ENCODE data around the gene ACMSD. TPM values are rescaled to one million over a fixed set of nuclear protein-coding genes. Genes with fewer than 3 reads are reported as not detected.
A peak's percentile ranks its signal among the peaks of the same experiment; 100 is the strongest.
"Not testable (repeated sequence)": the region's sequence is repeated elsewhere in the genome, so short reads cannot be mapped to it uniquely, and the experiment has no call there.

Gene ACMSD
- total and polyA plus RNA-seq, 7 experiments from 2014 or later = not detected

DNA sequence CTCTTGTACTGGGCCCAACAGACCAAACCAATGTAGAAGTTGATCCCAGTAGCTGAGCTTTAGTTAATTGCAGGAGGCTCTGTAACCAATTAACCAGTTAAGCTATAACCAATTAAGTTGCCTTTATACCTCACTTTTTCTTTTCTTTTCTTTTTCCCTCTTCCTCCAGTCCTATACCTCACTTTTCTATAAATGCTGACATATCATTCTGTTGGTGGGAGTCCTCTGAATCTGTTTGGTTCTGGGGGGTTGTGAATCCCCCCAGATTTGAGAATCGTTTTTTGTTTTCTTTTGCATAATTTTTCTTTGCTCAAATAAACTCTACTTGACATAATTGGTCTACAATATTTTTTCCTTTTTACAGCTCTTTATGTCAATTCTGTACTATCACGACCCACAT, 38.1 kb upstream of the ACMSD start:
- Mint-ChIP-seq H3K9me3 (peaks cover under 1 to 18% (median 9%) of the 10 kb centered on the region in 11 donors), H3K27ac (no peak overlapping the region), H3K36me3 (no peaks in the 10 kb centered on the region), H3K4me3 (no peak overlapping the region), H3K4me1 (no peaks in the 10 kb centered on the region), H3K27me3 (peaks cover 0 to 20% (median 6%) of the 10 kb centered on the region in 5 donors)
- ChIA-PET POLR2A (no interaction called here), CTCF (no interaction called here)
- ATAC-seq (no peak), DNase-seq (no peak)
- Histone ChIP-seq H3K9me3 (ENCODE audit: control insufficient read depth in 2 of 3, low read length in 3 of 3) (no peaks in the 10 kb centered on the region), H3K27ac (ENCODE audit: low read depth, low read length) (no peak overlapping the region), H3K27me3 (ENCODE audit: control insufficient read depth in 2 of 2, insufficient read depth in 2 of 2, low read length in 2 of 2) (no peaks in the 10 kb centered on the region), H3K36me3 (ENCODE audit: control insufficient read depth in 2 of 3, insufficient read depth in 3 of 3, low read length in 3 of 3) (no peaks in the 10 kb centered on the region), H3K4me1 (ENCODE audit: control insufficient read depth in 2 of 2, insufficient read depth in 2 of 2, low read length in 2 of 2) (no peaks in the 10 kb centered on the region), H3K4me3 (ENCODE audit: low read length) (no peak overlapping the region)
- intact Hi-C loops (cut with micrococcal nuclease) = no loop called here

GRCh38 chr2:134803609-134804405, 34.6 kb upstream of the ACMSD start:
- intact Hi-C loops (cut with micrococcal nuclease); H3K36me3 Mint-ChIP-seq; H3K36me3 ChIP-seq (ENCODE audit: control insufficient read depth in 2 of 3, insufficient read depth in 3 of 3, low read length in 3 of 3); H3K4me1 ChIP-seq (ENCODE audit: control insufficient read depth in 2 of 2, insufficient read depth in 2 of 2, low read length in 2 of 2); H3K4me3 ChIP-seq (ENCODE audit: low read length); ATAC-seq; DNase-seq; H3K9me3 ChIP-seq (ENCODE audit: control insufficient read depth in 2 of 3, low read length in 3 of 3); H3K27me3 ChIP-seq (ENCODE audit: control insufficient read depth in 2 of 2, insufficient read depth in 2 of 2, low read length in 2 of 2); H3K4me1 Mint-ChIP-seq; POLR2A ChIA-PET; H3K27ac Mint-ChIP-seq; CTCF ChIA-PET; H3K27ac ChIP-seq (ENCODE audit: low read depth, low read length): not testable (repeated sequence)
- Mint-ChIP-seq H3K27me3 (peaks cover 0 to 15% (median 6%) of the 10 kb centered on the region in 5 donors), H3K4me3 (peak overlapping the region in 2 of 10 donors; percentile 2 to 20), H3K9me3 (peaks cover 4 to 37% (median 12%) of the 10 kb centered on the region in 11 donors)

DNA sequence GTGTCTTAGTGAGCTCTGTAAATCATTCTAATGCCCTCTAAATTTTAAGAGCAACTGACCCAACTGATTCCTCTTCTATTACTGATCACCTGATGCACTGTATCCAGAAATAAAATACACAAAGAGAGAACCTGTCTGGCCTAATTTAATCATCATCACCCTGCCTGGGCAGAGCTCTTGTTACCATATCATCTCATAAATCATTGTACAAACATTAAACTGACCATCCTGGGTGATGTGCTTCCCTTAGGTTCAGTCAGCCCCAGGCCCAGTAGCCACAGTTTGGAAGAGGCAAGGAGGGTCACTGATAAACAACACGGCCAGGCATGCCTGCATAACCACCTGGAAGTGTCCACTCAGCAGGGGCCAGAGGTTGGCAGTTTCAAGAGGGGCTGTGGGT, 22.7 kb upstream of the ACMSD start:
- CTCF ChIA-PET = no interaction called here
- Mint-ChIP-seq H3K4me1 (peaks cover 0 to 1% (median 0%) of the 10 kb centered on the region in 7 donors), H3K9me3 (peaks cover 0 to 26% (median 10%) of the 10 kb centered on the region in 11 donors), H3K27ac (no peak overlapping the region), H3K36me3 (peaks cover 0 to 10% (median 0%) of the 10 kb centered on the region in 5 donors), H3K27me3 (peaks cover 0 to 9% (median 6%) of the 10 kb centered on the region in 5 donors), H3K4me3 (no peak overlapping the region)
- Histone ChIP-seq H3K27ac (ENCODE audit: low read depth, low read length) (no peak overlapping the region), H3K9me3 (ENCODE audit: control insufficient read depth in 2 of 3, low read length in 3 of 3) (peaks cover 0 to 11% (median 0%) of the 10 kb centered on the region in 3 experiments), H3K4me3 (ENCODE audit: low read length) (no peak overlapping the region), H3K36me3 (ENCODE audit: control insufficient read depth in 2 of 3, insufficient read depth in 3 of 3, low read length in 3 of 3) (no peaks in the 10 kb centered on the region), H3K27me3 (ENCODE audit: control insufficient read depth in 2 of 2, insufficient read depth in 2 of 2, low read length in 2 of 2) (no peaks in the 10 kb centered on the region), H3K4me1 (ENCODE audit: control insufficient read depth in 2 of 2, insufficient read depth in 2 of 2, low read length in 2 of 2) (no peaks in the 10 kb centered on the region)
- DNase-seq (no peak), ATAC-seq (no peak)
- intact Hi-C loops (cut with micrococcal nuclease) = no loop called here
- POLR2A ChIA-PET = no interaction called here

DNA sequence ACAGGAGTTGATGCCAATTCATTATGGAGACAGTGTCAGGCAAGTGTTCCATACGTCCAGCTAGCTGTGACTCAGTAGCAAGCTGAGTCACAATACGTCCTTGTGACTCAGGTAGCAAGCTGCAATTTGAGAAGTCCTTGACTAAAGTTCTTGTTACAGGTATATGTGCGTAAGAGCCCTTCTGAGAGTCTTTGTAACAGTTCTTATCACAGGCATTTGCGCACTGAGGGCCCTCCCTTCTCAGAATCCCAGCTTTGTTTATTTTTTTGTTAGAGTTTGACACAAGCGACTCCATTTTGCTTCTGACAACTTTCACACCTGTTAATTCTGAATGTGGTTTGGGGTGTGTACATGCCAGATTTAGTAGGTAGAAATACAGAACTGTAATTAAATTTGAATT, 20.1 kb upstream of the ACMSD start:
- H3K9me3 Mint-ChIP-seq = peaks cover 0 to 4% (median 0%) of the 10 kb centered on the region in 11 donors
- no peak for DNase-seq
- Histone ChIP-seq H3K4me1 (ENCODE audit: control insufficient read depth in 2 of 2, insufficient read depth in 2 of 2, low read length in 2 of 2) (no peaks in the 10 kb centered on the region), H3K4me3 (ENCODE audit: low read length) (no peak overlapping the region), H3K27me3 (ENCODE audit: control insufficient read depth in 2 of 2, insufficient read depth in 2 of 2, low read length in 2 of 2) (no peaks in the 10 kb centered on the region), H3K36me3 (ENCODE audit: control insufficient read depth in 2 of 3, insufficient read depth in 3 of 3, low read length in 3 of 3) (no peaks in the 10 kb centered on the region), H3K27ac (ENCODE audit: low read depth, low read length) (no peak overlapping the region), H3K9me3 (ENCODE audit: control insufficient read depth in 2 of 3, low read length in 3 of 3) (no peaks in the 10 kb centered on the region)
- no peak overlapping the region for H3K27ac Mint-ChIP-seq
- no peaks in the 10 kb centered on the region for H3K36me3 Mint-ChIP-seq
- ChIA-PET CTCF (no interaction called here), POLR2A (no interaction called here)
- no peak overlapping the region for H3K4me3 Mint-ChIP-seq
- H3K4me1 Mint-ChIP-seq = peaks cover 0 to 1% (median 0%) of the 10 kb centered on the region in 7 donors
- no peak for ATAC-seq
- intact Hi-C loops (cut with micrococcal nuclease) = no loop called here
- H3K27me3 Mint-ChIP-seq = peaks cover 0 to 20% (median 11%) of the 10 kb centered on the region in 5 donors

DNA sequence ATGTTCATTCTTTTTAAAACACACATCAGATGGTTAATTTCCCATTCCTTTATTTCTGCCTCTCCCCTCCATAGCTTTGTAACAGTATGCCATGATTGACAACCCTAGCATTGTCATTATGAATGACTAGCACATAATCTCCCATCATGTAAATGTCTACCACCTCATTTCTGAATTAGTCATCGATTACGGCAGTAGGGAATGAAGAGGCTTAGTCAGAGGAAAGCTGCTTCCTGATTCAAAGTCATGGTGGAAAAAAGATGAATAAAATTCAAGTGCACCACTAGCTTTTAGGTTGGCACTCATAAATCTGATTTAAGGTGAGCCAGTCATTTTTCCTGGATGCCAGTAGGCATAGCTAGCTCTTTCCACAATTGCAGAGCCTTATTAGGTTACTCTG, 19.1 kb upstream of the ACMSD start:
- intact Hi-C loops (cut with micrococcal nuclease) = no loop called here
- ATAC-seq (no peak), DNase-seq (no peak)
- no peaks in the 10 kb centered on the region for H3K4me1 ChIP-seq (ENCODE audit: control insufficient read depth in 2 of 2, insufficient read depth in 2 of 2, low read length in 2 of 2)
- H3K9me3 ChIP-seq (ENCODE audit: control insufficient read depth in 2 of 3, low read length in 3 of 3) = no peaks in the 10 kb centered on the region
- peaks cover 0 to 31% (median 19%) of the 10 kb centered on the region in 5 donors for H3K27me3 Mint-ChIP-seq
- no peak overlapping the region for H3K4me3 ChIP-seq (ENCODE audit: low read length)
- ChIA-PET CTCF (no interaction called here), POLR2A (no interaction called here)
- H3K4me1 Mint-ChIP-seq = peaks cover 0 to 1% (median 0%) of the 10 kb centered on the region in 7 donors
- no peaks in the 10 kb centered on the region for H3K36me3 ChIP-seq (ENCODE audit: control insufficient read depth in 2 of 3, insufficient read depth in 3 of 3, low read length in 3 of 3)
- H3K9me3 Mint-ChIP-seq = peaks cover 0 to 5% (median under 1%) of the 10 kb centered on the region in 11 donors
- no peaks in the 10 kb centered on the region for H3K27me3 ChIP-seq (ENCODE audit: control insufficient read depth in 2 of 2, insufficient read depth in 2 of 2, low read length in 2 of 2)
- H3K4me3 Mint-ChIP-seq = no peak overlapping the region
- no peak overlapping the region for H3K27ac ChIP-seq (ENCODE audit: low read depth, low read length)
- no peak overlapping the region for H3K27ac Mint-ChIP-seq
- peaks cover 0 to 4% (median 0%) of the 10 kb centered on the region in 5 donors for H3K36me3 Mint-ChIP-seq

DNA sequence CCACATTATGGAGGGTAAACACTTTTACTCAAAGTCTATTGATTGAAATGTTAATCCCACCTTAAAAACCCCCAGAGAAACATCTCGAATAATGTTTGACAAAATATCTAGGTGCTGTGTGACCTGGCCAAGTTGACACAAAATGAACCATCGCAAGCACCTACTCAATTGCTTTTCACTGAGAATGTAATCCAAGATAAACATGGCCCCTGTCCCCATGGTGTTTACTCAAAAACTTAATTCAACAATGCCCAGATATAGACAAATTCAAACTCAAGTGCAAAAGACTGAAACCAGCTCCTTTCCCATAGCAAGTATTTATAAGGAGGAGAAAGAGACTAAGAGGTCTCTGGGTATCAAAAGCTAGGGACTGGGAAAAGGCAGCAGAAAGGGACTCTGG, 15.0 kb upstream of the ACMSD start:
- DNase-seq = no peak
- ChIA-PET CTCF (no interaction called here), POLR2A (no interaction called here)
- intact Hi-C loops (cut with micrococcal nuclease) = no loop called here
- Mint-ChIP-seq H3K36me3 (peaks cover 0 to 6% (median 4%) of the 10 kb centered on the region in 5 donors), H3K4me3 (no peak overlapping the region), H3K27ac (no peak overlapping the region), H3K27me3 (peaks cover 0 to 31% (median 25%) of the 10 kb centered on the region in 5 donors), H3K9me3 (peaks cover 0 to 5% (median 2%) of the 10 kb centered on the region in 11 donors), H3K4me1 (peaks cover 0 to 3% (median 0%) of the 10 kb centered on the region in 7 donors)
- no peak overlapping the region for H3K27ac ChIP-seq (ENCODE audit: low read depth, low read length)
- H3K9me3 ChIP-seq (ENCODE audit: control insufficient read depth in 2 of 3, low read length in 3 of 3) = no peaks in the 10 kb centered on the region
- no peaks in the 10 kb centered on the region for H3K36me3 ChIP-seq (ENCODE audit: control insufficient read depth in 2 of 3, insufficient read depth in 3 of 3, low read length in 3 of 3)
- ATAC-seq = no peak
- no peak overlapping the region for H3K4me3 ChIP-seq (ENCODE audit: low read length)
- no peaks in the 10 kb centered on the region for H3K27me3 ChIP-seq (ENCODE audit: control insufficient read depth in 2 of 2, insufficient read depth in 2 of 2, low read length in 2 of 2)
- no peaks in the 10 kb centered on the region for H3K4me1 ChIP-seq (ENCODE audit: control insufficient read depth in 2 of 2, insufficient read depth in 2 of 2, low read length in 2 of 2)

GRCh38 chr2:134823832-134824231, 14.6 kb upstream of the ACMSD start:
- DNase-seq = no peak
- H3K27me3 ChIP-seq (ENCODE audit: control insufficient read depth in 2 of 2, insufficient read depth in 2 of 2, low read length in 2 of 2) = no peaks in the 10 kb centered on the region
- no peaks in the 10 kb centered on the region for H3K9me3 ChIP-seq (ENCODE audit: control insufficient read depth in 2 of 3, low read length in 3 of 3)
- no peaks in the 10 kb centered on the region for H3K36me3 ChIP-seq (ENCODE audit: control insufficient read depth in 2 of 3, insufficient read depth in 3 of 3, low read length in 3 of 3)
- H3K27ac ChIP-seq (ENCODE audit: low read depth, low read length) = no peak overlapping the region
- H3K4me1 ChIP-seq (ENCODE audit: control insufficient read depth in 2 of 2, insufficient read depth in 2 of 2, low read length in 2 of 2) = no peaks in the 10 kb centered on the region
- intact Hi-C loops (cut with micrococcal nuclease) = no loop called here
- H3K4me1 Mint-ChIP-seq = peaks cover 0 to 3% (median 0%) of the 10 kb centered on the region in 7 donors
- ChIA-PET POLR2A (no interaction called here), CTCF (no interaction called here)
- H3K4me3 Mint-ChIP-seq = no peak overlapping the region
- peaks cover 0 to 6% (median 4%) of the 10 kb centered on the region in 5 donors for H3K36me3 Mint-ChIP-seq
- H3K4me3 ChIP-seq (ENCODE audit: low read length) = no peak overlapping the region
- peaks cover 0 to 31% (median 25%) of the 10 kb centered on the region in 5 donors for H3K27me3 Mint-ChIP-seq
- no peak for ATAC-seq
- peaks cover 0 to 5% (median 2%) of the 10 kb centered on the region in 11 donors for H3K9me3 Mint-ChIP-seq
- H3K27ac Mint-ChIP-seq = no peak overlapping the region

Data from naive thymus-derived CD4-positive, alpha-beta T cell (primary cell).